Metanephros (tissue), 2 donors: ENCODE data around the gene TSC2. TPM values are rescaled to one million over a fixed set of nuclear protein-coding genes. Genes with fewer than 3 reads are reported as not detected.

Experiments
- small RNA-seq: library from RNA; depleted of rRNA; stranded (forward); fragments of <200 nt; gene quantifications from one replicate; pipeline ENCODE3, GENCODE V24; 2014; ENCODE audit warnings: low replicate concordance
- total RNA-seq: library from RNA; depleted of rRNA; stranded (reverse); fragments of >200 nt; gene quantifications from one replicate; pipeline ENCODE4 v1.2.3, GENCODE V29; 2014

TSC2 gene
- total RNA-seq: 139 TPM

GRCh38 chr16:2047330-2048115, at the start of gene TSC2, which contains the start of gene NTHL1:
TSC2 (plus strand) TSS chr16:2047985; CDS start chr16:2048616, 631 bp downstream.
NTHL1 (minus strand) TSS chr16:2047834; CDS start chr16:2047823, 11 bp downstream.

GRCh38 chr16:2009791-2010510, 37.8 kb upstream of the TSC2 start, which contains the start of gene ZNF598:
ZNF598 (minus strand) TSS chr16:2009821.

GRCh38 chr16:2019518-2019920, 28.3 kb upstream of the TSC2 start, which contains the start of gene NPW:
NPW (plus strand) TSS chr16:2019785.

GRCh38 chr16:2026461-2027023, 21.2 kb upstream of the TSC2 start, which contains the start of gene NHERF2:
NHERF2 (plus strand) TSS chr16:2026902; CDS start chr16:2027006, 104 bp downstream.

GRCh38 chr16:2135770-2136490, 88.1 kb downstream of the TSC2 start, which contains the start of gene PKD1:
PKD1 (minus strand) TSS chr16:2135898; CDS start chr16:2135689, 209 bp downstream.

Small RNAs within 50 kb of the gene (small RNA-seq; reads per million reads assigned to genes)
- gene MIR1225 (not detected), gene MIR3180-5 (not detected), gene MIR4516 (not detected), gene RF00019 (not detected), gene RN7SL219P (not detected)

Other genes starting within 250 kb of the TSC2 start
- gene HAGH, start 221.2 kb upstream of the TSC2 start, total RNA-seq: 73.6 TPM
- gene FAHD1, start 220.8 kb upstream of the TSC2 start, total RNA-seq: 98.6 TPM
- 0.29 TPM for gene MEIOB, start 175.8 kb upstream of the TSC2 start, total RNA-seq
- gene HS3ST6, start 129.6 kb upstream of the TSC2 start, total RNA-seq: 1.2 TPM
- 22.4 TPM for gene MSRB1, start 104.8 kb upstream of the TSC2 start, total RNA-seq
- gene RPL3L, start 93.3 kb upstream of the TSC2 start, total RNA-seq: 33.3 TPM
- gene NDUFB10, start 88.4 kb upstream of the TSC2 start, total RNA-seq: 130 TPM
- gene RPS2, start 83.2 kb upstream of the TSC2 start, total RNA-seq: 2,517 TPM
- gene RNF151, start 81.1 kb upstream of the TSC2 start, total RNA-seq: not detected
- 32.2 TPM for gene TBL3, start 75.9 kb upstream of the TSC2 start, total RNA-seq
- 0.47 TPM for gene NOXO1, start 66.5 kb upstream of the TSC2 start, total RNA-seq
- gene GFER, start 63.8 kb upstream of the TSC2 start, total RNA-seq: 24.6 TPM
- gene SYNGR3, start 58.0 kb upstream of the TSC2 start, total RNA-seq: 3.2 TPM
- 20.9 TPM for gene ZNF598, start 38.2 kb upstream of the TSC2 start, total RNA-seq
- 7.0 TPM for gene NPW, start 28.2 kb upstream of the TSC2 start, total RNA-seq
- 109 TPM for gene NHERF2, start 21.1 kb upstream of the TSC2 start, total RNA-seq
- gene NTHL1, start 151 bp upstream of the TSC2 start, total RNA-seq: 24.0 TPM
- 162 TPM for gene PKD1, start 87.9 kb downstream of the TSC2 start, total RNA-seq
- 0.58 TPM for gene RAB26, start 100.6 kb downstream of the TSC2 start, total RNA-seq
- gene TRAF7, start 107.8 kb downstream of the TSC2 start, total RNA-seq: 40.6 TPM
- gene CASKIN1, start 148.6 kb downstream of the TSC2 start, total RNA-seq: 1.6 TPM
- 31.9 TPM for gene MLST8, start 157.5 kb downstream of the TSC2 start, total RNA-seq
- 5.4 TPM for gene BRICD5, start 162.9 kb downstream of the TSC2 start, total RNA-seq
- 14.0 TPM for gene PGP, start 166.9 kb downstream of the TSC2 start, total RNA-seq
- 37.2 TPM for gene E4F1, start 175.6 kb downstream of the TSC2 start, total RNA-seq
- gene DNASE1L2, start 188.5 kb downstream of the TSC2 start, total RNA-seq: 1.3 TPM
- 51.0 TPM for gene ECI1, start 203.6 kb downstream of the TSC2 start, total RNA-seq
- 78.3 TPM for gene RNPS1, start 220.1 kb downstream of the TSC2 start, total RNA-seq